Measurements from ENCODE around the gene TIMMDC1.
"Not testable (repeated sequence)": the region's sequence is repeated elsewhere in the genome, so short reads cannot be mapped to it uniquely, and the experiment has no call there.

The TIMMDC1 gene

GRCh38 chr3:119508172-119508845, 10.0 kb downstream of the TIMMDC1 start:
- DNase-seq (ENCODE audit: low read depth in 1 of 2, low spot score in 1 of 2) = no peak

- no peak for DNase-seq (ENCODE audit: low read depth in 1 of 2, low spot score in 1 of 2)
These were observed 12.3 kb downstream of the TIMMDC1 start for GRCh38 chr3:119510690-119511089.

- DNase-seq (ENCODE audit: low read depth in 1 of 2, low spot score in 1 of 2) = no peak
These were observed 16.3 kb downstream of the TIMMDC1 start for GRCh38 chr3:119514637-119515036.

GRCh38 chr3:119517112-119517511, 18.8 kb downstream of the TIMMDC1 start:
- no peak for DNase-seq (ENCODE audit: low read depth in 1 of 2, low spot score in 1 of 2)

- no peak for DNase-seq (ENCODE audit: low read depth in 1 of 2, low spot score in 1 of 2)
These were observed 19.7 kb downstream of the TIMMDC1 start for GRCh38 chr3:119518026-119518425.

GRCh38 chr3:119524931-119525662, 26.8 kb downstream of the TIMMDC1 start:
- DNase-seq (ENCODE audit: low read depth in 1 of 2, low spot score in 1 of 2) = no peak

- DNase-seq (ENCODE audit: low read depth in 1 of 2, low spot score in 1 of 2) = no peak
These were observed 29.4 kb downstream of the TIMMDC1 start for GRCh38 chr3:119527714-119528113.

- DNase-seq (ENCODE audit: low read depth in 1 of 2, low spot score in 1 of 2) = no peak
These were observed 31.5 kb downstream of the TIMMDC1 start for GRCh38 chr3:119529883-119530282.

GRCh38 chr3:119530456-119530855, 32.1 kb downstream of the TIMMDC1 start:
- no peak for DNase-seq (ENCODE audit: low read depth in 1 of 2, low spot score in 1 of 2)

GRCh38 chr3:119531151-119531550, 32.8 kb downstream of the TIMMDC1 start:
- no peak for DNase-seq (ENCODE audit: low read depth in 1 of 2, low spot score in 1 of 2)

GRCh38 chr3:119534296-119534695, 35.9 kb downstream of the TIMMDC1 start:
- no peak for DNase-seq (ENCODE audit: low read depth in 1 of 2, low spot score in 1 of 2)

GRCh38 chr3:119536757-119537156, 38.4 kb downstream of the TIMMDC1 start:
- no peak for DNase-seq (ENCODE audit: low read depth in 1 of 2, low spot score in 1 of 2)

GRCh38 chr3:119538772-119539171, 40.4 kb downstream of the TIMMDC1 start:
- DNase-seq (ENCODE audit: low read depth in 1 of 2, low spot score in 1 of 2) = no peak

- no peak for DNase-seq (ENCODE audit: low read depth in 1 of 2, low spot score in 1 of 2)
These were observed 43.2 kb downstream of the TIMMDC1 start for GRCh38 chr3:119541547-119541946.

- DNase-seq (ENCODE audit: low read depth in 1 of 2, low spot score in 1 of 2) = no peak
These were observed 43.9 kb downstream of the TIMMDC1 start for GRCh38 chr3:119542168-119542767.

GRCh38 chr3:119543147-119543546, 44.8 kb downstream of the TIMMDC1 start:
- no peak for DNase-seq (ENCODE audit: low read depth in 1 of 2, low spot score in 1 of 2)

GRCh38 chr3:119547227-119547626, 48.9 kb downstream of the TIMMDC1 start:
- no peak for DNase-seq (ENCODE audit: low read depth in 1 of 2, low spot score in 1 of 2)

GRCh38 chr3:119548341-119548740, 50.0 kb downstream of the TIMMDC1 start:
- no peak for DNase-seq (ENCODE audit: low read depth in 1 of 2, low spot score in 1 of 2)

GRCh38 chr3:119550192-119550910, 52.0 kb downstream of the TIMMDC1 start:
- no peak for DNase-seq (ENCODE audit: low read depth in 1 of 2, low spot score in 1 of 2)

GRCh38 chr3:119551598-119551997, 53.3 kb downstream of the TIMMDC1 start:
- no peak for DNase-seq (ENCODE audit: low read depth in 1 of 2, low spot score in 1 of 2)

GRCh38 chr3:119552928-119553327, 54.6 kb downstream of the TIMMDC1 start:
- not testable (repeated sequence) for DNase-seq (ENCODE audit: low read depth in 1 of 2, low spot score in 1 of 2)
